Stimulated activated naive CD4-positive, alpha-beta T cell treated with Interleukin-2 at 50 U/mL for 16 hours (primary cell): ENCODE measurements around the gene WDR75.
"Not testable (repeated sequence)": the region's sequence is repeated elsewhere in the genome, so short reads cannot be mapped to it uniquely, and the experiment has no call there.

Experiments used
- DNase-seq: peaks from one replicate; lab custom pipeline; 2025; lab: John Stamatoyannopoulos, UW

Gene WDR75

GRCh38 chr2:189441709-189442074 lies 418 bp downstream of the WDR75 start:
- no peak for DNase-seq

- no peak for DNase-seq
Observed at GRCh38 chr2:189442468-189442867, 1.2 kb downstream of the WDR75 start.

GRCh38 chr2:189444322-189444721 lies 3.0 kb downstream of the WDR75 start:
- no peak for DNase-seq

- no peak for DNase-seq
Observed at GRCh38 chr2:189446780-189447179, 5.5 kb downstream of the WDR75 start.

GRCh38 chr2:189454009-189454408 lies 12.7 kb downstream of the WDR75 start:
- no peak for DNase-seq

GRCh38 chr2:189465076-189465475 lies 23.8 kb downstream of the WDR75 start:
- DNase-seq, result no peak

- DNase-seq, result no peak
Observed at GRCh38 chr2:189465478-189465877, 24.2 kb downstream of the WDR75 start.

GRCh38 chr2:189466046-189466445 lies 24.8 kb downstream of the WDR75 start:
- DNase-seq, result no peak

GRCh38 chr2:189466656-189467055 lies 25.4 kb downstream of the WDR75 start:
- DNase-seq, result no peak

GRCh38 chr2:189467160-189467559 lies 25.9 kb downstream of the WDR75 start:
- DNase-seq, result no peak

- DNase-seq, result no peak
Observed at GRCh38 chr2:189467593-189467992, 26.3 kb downstream of the WDR75 start.

- DNase-seq, result no peak
Observed at GRCh38 chr2:189474526-189474925, 33.3 kb downstream of the WDR75 start.

GRCh38 chr2:189477756-189478155 lies 36.5 kb downstream of the WDR75 start:
- no peak for DNase-seq

- not testable (repeated sequence) for DNase-seq
Observed at GRCh38 chr2:189478289-189478688, 37.0 kb downstream of the WDR75 start.

GRCh38 chr2:189481071-189481470 lies 39.8 kb downstream of the WDR75 start:
- DNase-seq, result no peak

- DNase-seq, result no peak
Observed at GRCh38 chr2:189483571-189483970, 42.3 kb downstream of the WDR75 start.

GRCh38 chr2:189483980-189484740 lies 42.9 kb downstream of the WDR75 start:
- no peak for DNase-seq

- DNase-seq, result no peak
Observed at GRCh38 chr2:189485146-189485545, 43.9 kb downstream of the WDR75 start.

- DNase-seq, result no peak
Observed at GRCh38 chr2:189486237-189486770, 45.0 kb downstream of the WDR75 start.

- DNase-seq, result no peak
Observed at GRCh38 chr2:189487283-189488007, 46.2 kb downstream of the WDR75 start.

GRCh38 chr2:189488008-189488310 lies 46.7 kb downstream of the WDR75 start:
- DNase-seq, result no peak

GRCh38 chr2:189492451-189492850 lies 51.2 kb downstream of the WDR75 start:
- no peak for DNase-seq

- DNase-seq, result no peak
Observed at GRCh38 chr2:189498205-189498604, 56.9 kb downstream of the WDR75 start.

- DNase-seq, result no peak
Observed at GRCh38 chr2:189499137-189499536, 57.9 kb downstream of the WDR75 start.
